Activated T-cell treated with anti-CD3 and anti-CD28 coated beads, Interleukin-2, amount 50 U/mL, for 24 hours (primary cell): ENCODE data around the gene CALD1.

Source experiments
- DNase-seq: peaks from one replicate; pipeline ENCODE4 v3.0.0-alpha.2; 2020
- H3K27ac Mint-ChIP-seq: 2 replicates; pipeline ENCODE4 v1.8.0; 2020; ENCODE audit warnings: mild to moderate bottlenecking, mixed read lengths
- H3K27me3 Mint-ChIP-seq: 2 replicates; pipeline ENCODE4 v1.8.0; 2020; ENCODE audit warnings: mixed read lengths
- H3K36me3 Mint-ChIP-seq: 2 replicates; pipeline ENCODE4 v1.8.0; 2020; ENCODE audit warnings: low read depth, mixed read lengths
- H3K4me1 Mint-ChIP-seq: 2 replicates; pipeline ENCODE4 v1.8.0; 2020; ENCODE audit warnings: low read depth, mixed read lengths
- H3K4me3 Mint-ChIP-seq: 2 replicates; pipeline ENCODE4 v1.8.0; 2020; ENCODE audit warnings: mild to moderate bottlenecking, moderate library complexity, mixed read lengths
- H3K9me3 Mint-ChIP-seq: 2 replicates; pipeline ENCODE4 v1.8.0; 2020; ENCODE audit warnings: mixed read lengths

The CALD1 gene

GRCh38 chr7:134772401-134772800 is 7.0 kb upstream of the CALD1 start:
- Mint-ChIP-seq H3K27ac (no peak overlapping the region), H3K4me1 (no peaks in the 10 kb centered on the region), H3K4me3 (no peak overlapping the region), H3K36me3 (no peaks in the 10 kb centered on the region), H3K9me3 (no peaks in the 10 kb centered on the region), H3K27me3 (no peaks in the 10 kb centered on the region)
- DNase-seq = no peak

- no peaks in the 10 kb centered on the region for H3K4me1 Mint-ChIP-seq
- no peak overlapping the region for H3K27ac Mint-ChIP-seq
- H3K27me3 Mint-ChIP-seq = peaks cover 2% of the 10 kb centered on the region
- no peak overlapping the region for H3K4me3 Mint-ChIP-seq
- no peaks in the 10 kb centered on the region for H3K9me3 Mint-ChIP-seq
- no peak for DNase-seq
- no peaks in the 10 kb centered on the region for H3K36me3 Mint-ChIP-seq
Measured at GRCh38 chr7:134773164-134773563, 6.3 kb upstream of the CALD1 start.

GRCh38 chr7:134774119-134774518 is 5.3 kb upstream of the CALD1 start:
- Mint-ChIP-seq H3K4me3 (no peak overlapping the region), H3K27ac (no peak overlapping the region), H3K9me3 (no peaks in the 10 kb centered on the region), H3K27me3 (peaks cover 3% of the 10 kb centered on the region), H3K36me3 (no peaks in the 10 kb centered on the region), H3K4me1 (no peaks in the 10 kb centered on the region)
- DNase-seq = no peak

- peaks cover 2% of the 10 kb centered on the region for H3K4me1 Mint-ChIP-seq
- DNase-seq = no peak
- H3K36me3 Mint-ChIP-seq = no peaks in the 10 kb centered on the region
- no peaks in the 10 kb centered on the region for H3K9me3 Mint-ChIP-seq
- H3K27ac Mint-ChIP-seq = no peak overlapping the region
- H3K27me3 Mint-ChIP-seq = peaks cover 20% of the 10 kb centered on the region
- no peak overlapping the region for H3K4me3 Mint-ChIP-seq
Measured at GRCh38 chr7:134777470-134777869, 2.0 kb upstream of the CALD1 start.

GRCh38 chr7:134777908-134778580 is 1.4 kb upstream of the CALD1 start:
- Mint-ChIP-seq H3K27ac (no peak overlapping the region), H3K27me3 (peaks cover 20% of the 10 kb centered on the region), H3K4me3 (no peak overlapping the region), H3K9me3 (no peaks in the 10 kb centered on the region), H3K4me1 (peaks cover 2% of the 10 kb centered on the region), H3K36me3 (no peaks in the 10 kb centered on the region)
- no peak for DNase-seq

GRCh38 chr7:134779741-134780065 is 269 bp downstream of the CALD1 start:
- Mint-ChIP-seq H3K27ac (no peak overlapping the region), H3K36me3 (no peaks in the 10 kb centered on the region), H3K4me3 (no peak overlapping the region), H3K4me1 (peaks cover 2% of the 10 kb centered on the region), H3K27me3 (peaks cover 20% of the 10 kb centered on the region), H3K9me3 (no peaks in the 10 kb centered on the region)
- DNase-seq = no peak

GRCh38 chr7:134780166-134780828 is 863 bp downstream of the CALD1 start:
- Mint-ChIP-seq H3K27me3 (peaks cover 20% of the 10 kb centered on the region), H3K4me3 (no peak overlapping the region), H3K9me3 (no peaks in the 10 kb centered on the region), H3K27ac (no peak overlapping the region), H3K4me1 (peaks cover 2% of the 10 kb centered on the region), H3K36me3 (no peaks in the 10 kb centered on the region)
- no peak for DNase-seq

GRCh38 chr7:134781171-134781570 is 1.7 kb downstream of the CALD1 start:
- Mint-ChIP-seq H3K4me3 (no peak overlapping the region), H3K4me1 (peaks cover 2% of the 10 kb centered on the region), H3K27me3 (peaks cover 20% of the 10 kb centered on the region), H3K27ac (no peak overlapping the region), H3K36me3 (no peaks in the 10 kb centered on the region), H3K9me3 (no peaks in the 10 kb centered on the region)
- no peak for DNase-seq

GRCh38 chr7:134782121-134782623 is 2.7 kb downstream of the CALD1 start:
- H3K27me3 Mint-ChIP-seq = peaks cover 20% of the 10 kb centered on the region
- no peak overlapping the region for H3K27ac Mint-ChIP-seq
- no peaks in the 10 kb centered on the region for H3K36me3 Mint-ChIP-seq

GRCh38 chr7:134783294-134784069 is 4.0 kb downstream of the CALD1 start:
- DNase-seq = no peak
- H3K4me3 Mint-ChIP-seq = no peak overlapping the region
- peaks cover 18% of the 10 kb centered on the region for H3K27me3 Mint-ChIP-seq
- no peaks in the 10 kb centered on the region for H3K36me3 Mint-ChIP-seq
- H3K9me3 Mint-ChIP-seq = no peaks in the 10 kb centered on the region
- H3K4me1 Mint-ChIP-seq = peaks cover 2% of the 10 kb centered on the region
- no peak overlapping the region for H3K27ac Mint-ChIP-seq

More at GRCh38 chr7:134782121-134782623, 2.7 kb downstream of the CALD1 start:
- H3K9me3 Mint-ChIP-seq = no peaks in the 10 kb centered on the region
- peaks cover 2% of the 10 kb centered on the region for H3K4me1 Mint-ChIP-seq
- DNase-seq = no peak
- H3K4me3 Mint-ChIP-seq = no peak overlapping the region

- no peaks in the 10 kb centered on the region for H3K36me3 Mint-ChIP-seq
- peaks cover 2% of the 10 kb centered on the region for H3K4me1 Mint-ChIP-seq
- no peaks in the 10 kb centered on the region for H3K9me3 Mint-ChIP-seq
- H3K27ac Mint-ChIP-seq = no peak overlapping the region
- H3K27me3 Mint-ChIP-seq = peaks cover 14% of the 10 kb centered on the region
- no peak overlapping the region for H3K4me3 Mint-ChIP-seq
- DNase-seq = no peak
Measured at GRCh38 chr7:134784251-134785049, 5.0 kb downstream of the CALD1 start.

- Mint-ChIP-seq H3K27ac (no peak overlapping the region), H3K27me3 (peaks cover 4% of the 10 kb centered on the region), H3K36me3 (no peaks in the 10 kb centered on the region), H3K9me3 (no peaks in the 10 kb centered on the region), H3K4me1 (peaks cover 2% of the 10 kb centered on the region), H3K4me3 (no peak overlapping the region)
- DNase-seq = no peak
Measured at GRCh38 chr7:134785842-134786241, 6.4 kb downstream of the CALD1 start.

GRCh38 chr7:134787064-134787463 is 7.6 kb downstream of the CALD1 start:
- no peaks in the 10 kb centered on the region for H3K9me3 Mint-ChIP-seq
- no peak overlapping the region for H3K27ac Mint-ChIP-seq
- H3K36me3 Mint-ChIP-seq = no peaks in the 10 kb centered on the region
- DNase-seq = no peak
- no peaks in the 10 kb centered on the region for H3K27me3 Mint-ChIP-seq
- H3K4me1 Mint-ChIP-seq = peaks cover 1% of the 10 kb centered on the region
- no peak overlapping the region for H3K4me3 Mint-ChIP-seq

GRCh38 chr7:134787720-134788119 is 8.3 kb downstream of the CALD1 start:
- Mint-ChIP-seq H3K4me3 (no peak overlapping the region), H3K36me3 (no peaks in the 10 kb centered on the region), H3K4me1 (no peaks in the 10 kb centered on the region), H3K27ac (no peak overlapping the region), H3K27me3 (no peaks in the 10 kb centered on the region), H3K9me3 (no peaks in the 10 kb centered on the region)
- DNase-seq = no peak
